ENCODE results near the gene PTPRD. TPM values are rescaled to one million over a fixed set of nuclear protein-coding genes. Genes with fewer than 3 reads are reported as not detected.
"Not testable (repeated sequence)": the region's sequence is repeated elsewhere in the genome, so short reads cannot be mapped to it uniquely, and the experiment has no call there.

Gene PTPRD
- total RNA-seq, 4 donors from 2014 or later: 0.78 to 11.7 (median 1.6) TPM

DNA sequence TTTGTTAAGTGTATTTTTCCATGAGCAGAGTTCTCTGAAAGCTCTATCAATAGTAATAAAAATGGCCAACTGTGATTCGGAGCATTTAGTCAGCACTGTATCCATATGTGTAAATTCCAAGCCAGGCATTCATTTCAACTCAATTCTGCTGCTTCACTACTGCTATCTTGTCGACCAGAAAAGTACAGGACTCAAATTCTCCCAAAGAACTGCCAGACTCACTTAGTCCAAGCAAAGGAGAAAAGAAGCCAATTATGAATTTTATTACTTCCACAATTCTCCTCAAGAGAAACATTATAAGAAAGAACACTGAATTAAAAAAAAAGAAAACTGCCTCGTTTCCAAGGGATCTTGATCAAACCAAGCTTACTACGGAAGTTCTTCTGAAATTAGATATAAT, 1906.9 kb downstream of the PTPRD start:
- H3K27me3 ChIP-seq: no peaks in the 10 kb centered on the region
- no peaks in the 10 kb centered on the region for H3K36me3 ChIP-seq
- no peaks in the 10 kb centered on the region for H3K4me1 ChIP-seq
- intact Hi-C loops (cut with DNase I; ENCODE audit: low total_unique reads): no loop called here
- no peak for ATAC-seq
- TF ChIP-seq POLR2A (IDR thresholded peaks at IDR 0.05): no peak
- TF ChIP-seq, protein P1, sequence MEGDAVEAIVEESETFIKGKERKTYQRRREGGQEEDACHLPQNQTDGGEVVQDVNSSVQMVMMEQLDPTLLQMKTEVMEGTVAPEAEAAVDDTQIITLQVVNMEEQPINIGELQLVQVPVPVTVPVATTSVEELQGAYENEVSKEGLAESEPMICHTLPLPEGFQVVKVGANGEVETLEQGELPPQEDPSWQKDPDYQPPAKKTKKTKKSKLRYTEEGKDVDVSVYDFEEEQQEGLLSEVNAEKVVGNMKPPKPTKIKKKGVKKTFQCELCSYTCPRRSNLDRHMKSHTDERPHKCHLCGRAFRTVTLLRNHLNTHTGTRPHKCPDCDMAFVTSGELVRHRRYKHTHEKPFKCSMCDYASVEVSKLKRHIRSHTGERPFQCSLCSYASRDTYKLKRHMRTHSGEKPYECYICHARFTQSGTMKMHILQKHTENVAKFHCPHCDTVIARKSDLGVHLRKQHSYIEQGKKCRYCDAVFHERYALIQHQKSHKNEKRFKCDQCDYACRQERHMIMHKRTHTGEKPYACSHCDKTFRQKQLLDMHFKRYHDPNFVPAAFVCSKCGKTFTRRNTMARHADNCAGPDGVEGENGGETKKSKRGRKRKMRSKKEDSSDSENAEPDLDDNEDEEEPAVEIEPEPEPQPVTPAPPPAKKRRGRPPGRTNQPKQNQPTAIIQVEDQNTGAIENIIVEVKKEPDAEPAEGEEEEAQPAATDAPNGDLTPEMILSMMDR (IDR thresholded peaks at IDR 0.05 in 4 of 5, conservative IDR thresholded peaks at IDR 0.05 in 1 of 5): no peak
- DNase-seq: no peak
- H3K9me3 ChIP-seq: no peaks in the 10 kb centered on the region
- no peak overlapping the region for H3K27ac ChIP-seq
- in situ Hi-C loops (cut with MboI; ENCODE audit: low sequenced_read_pairs in 4 of 4): no loop called here
- H3K4me3 ChIP-seq: no peak overlapping the region

DNA sequence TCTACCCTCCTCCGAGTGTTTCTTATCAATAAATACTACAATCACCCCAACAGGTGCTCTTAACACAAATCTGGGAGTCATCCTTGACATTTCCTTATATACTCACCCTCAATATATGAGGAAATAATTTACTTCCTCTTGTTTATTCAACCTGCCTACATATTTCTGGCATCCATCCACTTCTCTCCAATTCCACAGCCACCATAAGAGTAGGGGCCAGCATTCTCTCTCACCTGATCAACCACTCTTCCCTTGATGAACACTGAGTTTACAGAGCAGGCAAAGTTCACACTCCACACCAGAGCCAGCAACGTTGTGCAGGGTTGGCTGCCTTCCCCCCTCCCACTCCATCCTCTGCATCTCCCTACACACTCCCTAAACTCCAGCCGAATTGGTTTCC, 1908.9 kb downstream of the PTPRD start:
- Histone ChIP-seq H3K9me3 (no peaks in the 10 kb centered on the region), H3K4me3 (no peak overlapping the region), H3K27me3 (no peaks in the 10 kb centered on the region), H3K27ac (no peak overlapping the region), H3K36me3 (no peaks in the 10 kb centered on the region), H3K4me1 (no peaks in the 10 kb centered on the region)
- ATAC-seq (no peak), DNase-seq (no peak)
- intact Hi-C loops (cut with DNase I; ENCODE audit: low total_unique reads) (no loop called here), in situ Hi-C loops (cut with MboI; ENCODE audit: low sequenced_read_pairs in 4 of 4) (no loop called here)
- TF ChIP-seq, protein P1 (IDR thresholded peaks at IDR 0.05 in 4 of 5, conservative IDR thresholded peaks at IDR 0.05 in 1 of 5): no peak
- TF ChIP-seq POLR2A (IDR thresholded peaks at IDR 0.05): no peak

DNA sequence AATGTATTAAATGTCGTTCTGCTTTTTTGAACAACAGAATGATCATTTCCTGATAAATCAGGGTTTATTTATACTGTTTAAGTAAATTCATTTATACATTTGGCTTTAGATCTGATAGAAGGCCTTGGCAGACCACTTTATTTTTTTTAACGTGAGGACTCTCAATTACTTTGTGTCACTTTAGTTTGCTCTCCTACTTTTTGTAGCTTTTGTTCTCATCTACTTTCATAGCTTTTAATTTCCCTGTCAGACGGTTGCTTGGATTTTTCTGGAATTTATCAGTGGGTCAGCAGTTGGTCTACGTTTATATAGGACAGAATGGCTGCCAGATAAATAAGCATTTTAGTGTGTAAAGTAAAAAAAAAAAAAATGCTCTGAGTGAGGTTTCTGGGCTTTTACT, 1910.9 kb downstream of the PTPRD start:
- no peaks in the 10 kb centered on the region for H3K36me3 ChIP-seq
- no peaks in the 10 kb centered on the region for H3K27me3 ChIP-seq
- no peaks in the 10 kb centered on the region for H3K4me1 ChIP-seq
- ATAC-seq (no peak), DNase-seq (no peak)
- no peaks in the 10 kb centered on the region for H3K9me3 ChIP-seq
- in situ Hi-C loops (cut with MboI; ENCODE audit: low sequenced_read_pairs in 4 of 4) (no loop called here), intact Hi-C loops (cut with DNase I; ENCODE audit: low total_unique reads) (no loop called here)
- TF ChIP-seq, protein P1 (IDR thresholded peaks at IDR 0.05 in 4 of 5, conservative IDR thresholded peaks at IDR 0.05 in 1 of 5): no peak
- TF ChIP-seq POLR2A (IDR thresholded peaks at IDR 0.05): no peak
- H3K27ac ChIP-seq: no peak overlapping the region
- no peak overlapping the region for H3K4me3 ChIP-seq

DNA sequence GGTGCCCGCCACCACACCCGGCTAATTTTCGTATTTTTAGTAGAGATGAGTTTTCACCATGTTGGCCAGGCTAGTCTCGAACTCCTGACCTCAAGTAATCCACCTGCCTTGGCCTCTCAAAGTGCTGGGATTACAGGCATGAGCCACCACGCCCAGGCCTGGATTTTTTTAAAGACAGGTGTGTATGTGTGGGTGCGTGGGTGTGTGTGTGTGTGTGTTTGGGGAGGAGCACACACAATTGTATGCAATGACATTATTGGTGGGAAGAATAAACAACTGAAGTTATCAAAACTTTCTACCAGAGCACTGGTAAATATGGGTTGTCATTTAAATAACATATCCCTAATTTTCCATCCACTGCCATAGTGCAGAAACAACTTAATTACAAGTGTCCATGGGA, 1915.2 kb downstream of the PTPRD start:
- in situ Hi-C loops (cut with MboI; ENCODE audit: low sequenced_read_pairs in 4 of 4); DNase-seq; H3K9me3 ChIP-seq; ATAC-seq; H3K4me3 ChIP-seq; intact Hi-C loops (cut with DNase I; ENCODE audit: low total_unique reads); H3K27me3 ChIP-seq; H3K36me3 ChIP-seq; H3K4me1 ChIP-seq; H3K27ac ChIP-seq: not testable (repeated sequence)

DNA sequence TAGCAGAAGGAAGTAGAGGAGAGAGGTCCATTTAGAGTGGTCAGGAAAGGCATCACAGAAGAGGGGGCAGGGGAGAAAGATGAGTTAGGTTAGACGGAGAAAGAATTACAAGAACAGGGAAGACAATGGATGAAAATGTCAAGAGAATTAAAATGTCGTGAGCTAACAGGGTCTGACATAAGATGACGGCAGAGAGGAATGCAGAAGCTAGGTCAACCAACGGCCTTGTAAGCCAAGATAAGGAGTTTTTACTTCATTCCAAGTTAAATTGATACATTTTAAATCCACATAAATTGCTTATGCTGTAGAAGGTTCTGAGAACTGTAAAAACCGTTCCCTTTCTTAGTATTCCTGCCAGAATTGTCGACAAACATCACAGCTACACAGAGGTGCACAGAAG, 1916.3 kb downstream of the PTPRD start:
- no peaks in the 10 kb centered on the region for H3K4me1 ChIP-seq
- TF ChIP-seq POLR2A (IDR thresholded peaks at IDR 0.05): no peak
- TF ChIP-seq, protein P1 (IDR thresholded peaks at IDR 0.05 in 4 of 5, conservative IDR thresholded peaks at IDR 0.05 in 1 of 5): no peak
- H3K36me3 ChIP-seq: no peaks in the 10 kb centered on the region
- no peak overlapping the region for H3K4me3 ChIP-seq
- H3K27ac ChIP-seq: no peak overlapping the region
- ATAC-seq (no peak), DNase-seq (no peak)
- intact Hi-C loops (cut with DNase I; ENCODE audit: low total_unique reads) (no loop called here), in situ Hi-C loops (cut with MboI; ENCODE audit: low sequenced_read_pairs in 4 of 4) (no loop called here)
- H3K9me3 ChIP-seq: no peaks in the 10 kb centered on the region
- no peaks in the 10 kb centered on the region for H3K27me3 ChIP-seq
